Globus pallidus (tissue), 1 donor: ENCODE measurements around the gene LSR.
"Not testable (repeated sequence)": the region's sequence is repeated elsewhere in the genome, so short reads cannot be mapped to it uniquely, and the experiment has no call there.

Source experiments
- DNase-seq: peaks from one replicate; pipeline ENCODE4 v3.0.0-alpha.2; 2015; ENCODE audit warnings: low spot score

The LSR gene

DNA sequence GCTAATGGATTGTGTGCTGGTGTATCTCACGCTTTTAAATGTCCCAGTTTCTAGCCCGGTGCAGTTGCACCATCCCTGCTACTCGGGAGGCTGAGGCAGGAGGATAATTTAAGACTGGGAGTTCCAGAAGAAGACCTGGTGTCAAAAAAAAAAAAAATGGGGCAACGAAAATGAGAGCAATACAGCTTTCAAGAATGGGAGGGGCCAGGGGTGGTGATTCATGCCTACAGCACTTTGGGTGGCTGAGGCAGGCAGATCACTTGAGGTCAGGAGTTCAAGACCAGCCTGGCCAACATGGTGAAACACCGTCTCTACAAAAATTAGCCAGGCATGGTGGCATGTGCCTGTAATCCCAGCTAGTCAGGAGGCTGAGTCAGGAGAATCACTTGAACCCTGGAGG lies 37.3 kb downstream of the LSR start:
- DNase-seq = not testable (repeated sequence)

DNA sequence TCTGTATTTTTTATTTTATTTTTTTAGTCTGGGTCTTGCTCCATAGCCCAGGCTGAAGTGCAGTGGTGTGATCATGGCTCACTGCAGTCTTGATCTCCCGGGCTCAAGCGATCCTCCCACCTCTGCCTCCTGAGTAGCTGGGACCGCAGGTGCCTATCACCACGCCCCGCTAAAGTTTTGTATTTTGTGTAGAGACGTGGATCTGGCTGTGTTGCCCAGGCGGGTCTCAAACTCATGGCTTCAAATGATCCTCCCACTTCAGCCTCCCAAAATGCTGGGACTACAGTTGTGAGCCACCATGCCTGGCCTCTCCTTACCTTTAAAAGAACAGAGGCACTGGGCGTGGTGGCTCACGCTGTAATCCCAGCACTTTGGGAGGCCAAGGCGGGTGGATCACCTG lies 38.9 kb downstream of the LSR start:
- DNase-seq = no peak

GRCh38 chr19:35288331-35288730 lies 39.5 kb downstream of the LSR start:
- no peak for DNase-seq

- no peak for DNase-seq
Measured at GRCh38 chr19:35288906-35289305, 40.1 kb downstream of the LSR start.

- peak; percentile 95 for DNase-seq
Measured at GRCh38 chr19:35290381-35291127, 41.8 kb downstream of the LSR start.

DNA sequence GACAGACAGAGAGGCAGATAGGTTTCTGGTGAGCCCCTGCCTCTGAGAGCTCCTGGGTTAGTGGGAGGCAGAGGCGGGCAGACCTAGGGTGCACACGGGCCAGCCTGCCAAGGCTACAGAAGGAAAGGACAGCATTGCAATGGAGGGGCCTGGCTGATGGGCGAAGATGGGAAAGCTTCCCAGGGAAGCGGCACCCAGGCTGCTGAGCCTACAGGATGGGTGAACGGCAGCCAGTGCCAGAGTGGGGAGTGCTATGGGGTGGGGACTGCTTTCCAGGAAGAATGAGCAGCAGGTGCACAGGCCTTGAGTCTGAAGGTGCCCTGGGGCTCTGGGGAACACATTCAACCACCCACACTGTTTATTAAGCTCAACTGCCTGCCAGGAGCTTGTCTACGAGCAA lies 42.5 kb downstream of the LSR start:
- DNase-seq = no peak

GRCh38 chr19:35291916-35292315 lies 43.1 kb downstream of the LSR start, which contains the start of gene MAG:
Gene MAG, plus strand, starts transcription at chr19:35292161. Its CDS starts 3,248 bp downstream, at chr19:35295409.
- DNase-seq = peak; percentile 98

GRCh38 chr19:35292421-35293362 lies 43.9 kb downstream of the LSR start:
- no peak for DNase-seq

GRCh38 chr19:35293363-35293739 lies 44.5 kb downstream of the LSR start:
- DNase-seq = peak; percentile 87

- no peak for DNase-seq
Measured at GRCh38 chr19:35293808-35294207, 45.0 kb downstream of the LSR start.

DNA sequence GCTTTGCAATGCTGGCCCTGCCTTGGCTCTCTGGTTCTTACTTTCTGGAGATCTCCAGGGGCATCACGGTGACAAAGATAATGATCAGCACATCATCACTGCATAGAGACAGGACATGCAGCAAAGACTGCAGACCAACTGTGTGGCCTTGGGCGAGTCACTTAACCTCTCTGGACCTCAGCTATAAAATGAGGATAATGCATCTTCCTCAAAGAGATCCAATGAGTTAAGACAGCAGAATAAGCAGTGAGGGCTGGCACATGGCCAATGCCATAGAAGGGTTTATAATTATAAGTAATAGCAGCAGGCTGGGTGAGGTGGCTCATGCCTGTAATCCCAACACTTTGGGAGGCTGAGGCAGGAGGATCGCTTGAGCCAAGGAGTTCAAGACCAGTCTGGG lies 45.5 kb downstream of the LSR start:
- DNase-seq = no peak

GRCh38 chr19:35294859-35295791 lies 46.3 kb downstream of the LSR start:
- DNase-seq = no peak

DNA sequence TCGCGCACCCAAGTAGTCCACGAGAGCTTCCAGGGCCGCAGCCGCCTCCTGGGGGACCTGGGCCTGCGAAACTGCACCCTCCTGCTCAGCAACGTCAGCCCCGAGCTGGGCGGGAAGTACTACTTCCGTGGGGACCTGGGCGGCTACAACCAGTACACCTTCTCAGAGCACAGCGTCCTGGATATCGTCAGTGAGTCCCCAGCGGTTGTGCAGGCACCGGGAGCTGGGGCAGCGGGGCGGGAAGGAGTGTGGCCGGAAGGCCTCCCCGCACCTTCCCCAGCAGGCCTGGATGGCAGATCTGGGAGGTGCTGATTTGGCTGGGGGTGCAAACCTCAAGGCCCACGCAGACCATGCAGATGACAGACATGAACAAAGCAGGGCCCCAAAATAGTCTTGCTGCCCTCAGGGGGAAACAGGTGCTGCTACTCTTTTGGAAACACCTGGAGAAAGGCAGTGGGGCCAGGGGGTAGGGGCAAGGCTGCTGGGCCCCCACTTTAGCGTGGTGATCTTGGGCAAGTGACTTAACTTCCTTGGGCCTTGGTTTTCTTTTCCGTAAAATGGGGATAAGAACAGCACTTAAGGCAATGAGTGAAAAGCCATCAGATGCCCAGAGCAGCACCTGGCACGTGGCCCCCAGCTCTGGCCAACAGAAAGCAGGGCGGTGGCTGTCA lies 47.1 kb downstream of the LSR start:
- DNase-seq = no peak

DNA sequence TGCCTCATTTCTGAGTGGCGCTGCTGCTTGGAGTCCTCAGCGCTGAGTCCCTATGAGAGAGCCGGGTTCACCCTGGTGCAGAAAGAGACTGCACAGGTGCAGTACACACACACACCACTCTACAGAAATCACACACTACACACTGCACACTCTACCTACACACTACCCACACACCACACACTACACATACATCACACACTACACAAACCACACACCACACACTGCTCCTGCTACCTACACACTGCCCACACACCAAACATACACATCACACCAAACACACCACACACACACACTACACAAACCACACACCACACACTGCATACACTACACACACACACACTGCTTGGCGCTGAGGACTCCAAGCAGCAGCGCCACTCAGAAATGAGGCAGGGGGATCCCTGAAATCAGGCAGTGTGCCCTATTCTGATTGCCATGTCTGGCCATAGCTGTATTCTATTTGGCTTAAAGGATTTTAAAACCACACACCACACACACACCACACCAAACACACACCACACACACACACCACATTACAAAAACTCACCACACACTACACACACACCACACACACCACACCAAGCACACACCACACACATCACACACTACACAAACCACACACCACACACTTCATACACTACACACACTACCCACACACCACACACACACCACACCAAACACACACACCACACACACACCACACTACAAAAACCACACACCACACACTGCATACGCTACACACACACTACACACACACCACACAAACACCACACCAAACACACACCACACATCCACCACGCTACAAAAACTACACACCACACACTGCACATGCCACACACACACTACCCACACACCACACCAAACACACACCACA lies 48.1 kb downstream of the LSR start:
- DNase-seq = no peak

GRCh38 chr19:35297515-35297848 lies 48.7 kb downstream of the LSR start:
- no peak for DNase-seq

DNA sequence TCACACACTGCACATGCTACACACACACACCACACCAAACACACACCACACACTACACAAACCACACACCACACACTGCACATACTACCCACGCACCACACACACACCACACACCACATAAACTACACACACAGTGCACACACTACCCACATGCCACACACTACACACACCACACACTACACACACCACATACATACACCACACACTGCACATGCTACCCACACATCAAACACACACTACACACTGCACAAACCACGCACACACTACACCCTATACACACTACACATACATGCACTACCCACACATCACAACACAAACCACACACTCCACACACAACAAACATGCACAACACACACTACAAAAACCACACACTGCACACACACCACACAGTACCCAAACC lies 49.1 kb downstream of the LSR start:
- no peak for DNase-seq

DNA sequence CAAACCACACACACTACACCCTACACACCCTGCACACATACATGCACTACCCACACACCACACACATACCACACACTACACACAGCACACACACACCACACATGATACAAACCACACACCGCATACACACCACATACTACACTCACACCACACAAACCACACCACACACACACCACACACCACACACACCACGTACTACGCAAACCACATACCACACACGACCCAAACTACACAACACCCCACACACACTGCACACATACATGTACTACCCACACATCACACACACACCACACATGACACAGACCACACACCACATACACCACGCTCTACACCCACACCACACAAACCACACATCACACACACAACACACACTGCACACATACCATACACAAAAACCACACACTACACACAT lies 49.8 kb downstream of the LSR start:
- no peak for DNase-seq

- DNase-seq = peak; percentile 79
Measured at GRCh38 chr19:35299523-35300338, 50.9 kb downstream of the LSR start.

GRCh38 chr19:35300339-35300649 lies 51.5 kb downstream of the LSR start:
- DNase-seq = no peak

DNA sequence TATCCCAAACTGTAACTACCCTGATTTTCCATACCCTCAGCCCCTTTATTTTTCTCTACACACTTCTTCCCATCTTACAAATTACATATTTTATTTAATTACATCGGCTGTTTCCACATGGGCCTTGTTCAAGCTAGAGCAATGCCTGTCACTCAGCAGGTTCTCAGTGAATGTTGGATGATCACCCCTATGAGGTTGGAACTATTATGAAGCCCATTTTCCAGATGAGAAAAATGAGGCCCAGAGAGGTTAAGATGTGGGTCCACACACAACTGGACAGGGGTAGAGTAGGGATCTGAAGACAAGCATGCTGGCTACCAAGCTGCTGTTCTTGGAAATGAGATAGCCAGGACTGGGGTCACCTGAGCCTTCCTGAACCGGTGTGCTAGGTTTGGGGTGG lies 53.2 kb downstream of the LSR start:
- no peak for DNase-seq
